ENCODE results near the gene SOX12.

Gene SOX12

GRCh38 chr20:328027-328974 is 2.9 kb downstream of the SOX12 start:
- Histone ChIP-seq H2AFZ (ENCODE audit: low read length) (no peak overlapping the region), H3K4me1 (ENCODE audit: low read length) (no peaks in the 10 kb centered on the region; the same call in 1 of the 2 replicates), H3K79me2 (ENCODE audit: low read length) (peaks cover 10% of the 10 kb centered on the region; the same call in 1 of the 2 replicates), H3K27me3 (replicated peaks; ENCODE audit: insufficient read depth, low read length) (no peaks in the 10 kb centered on the region), H4K20me1 (ENCODE audit: insufficient read depth, low read length) (no peaks in the 10 kb centered on the region), H3F3A (ENCODE audit: insufficient read depth, low read length) (peaks cover 17% of the 10 kb centered on the region), H3K9ac (ENCODE audit: low read length) (no peak overlapping the region), H3K4me2 (ENCODE audit: low read depth, low read length) (no peak overlapping the region), H3K27ac (ENCODE audit: low read length) (no peak overlapping the region), H3K9me2 (replicated peaks; ENCODE audit: insufficient read depth, low read length) (no peaks in the 10 kb centered on the region), H3K4me3 (ENCODE audit: low read length) (no peak overlapping the region), H3K9me3 (replicated peaks; ENCODE audit: insufficient read depth, low read length) (no peaks in the 10 kb centered on the region), H3K36me3 (replicated peaks; ENCODE audit: insufficient read depth, low read length) (no peaks in the 10 kb centered on the region)
- TF ChIP-seq EZH2phosphoT487 (IDR thresholded peaks at IDR 0.05; ENCODE audit: low read length) (no peak), EZH2 (optimal IDR thresholded peaks at IDR 0.05; ENCODE audit: low read depth, low read length) (no peak), CTCF (IDR thresholded peaks at IDR 0.05; ENCODE audit: low read length) (no peak)
- no peak for DNase-seq

GRCh38 chr20:328975-329695 is 3.8 kb downstream of the SOX12 start:
- H3K27me3 ChIP-seq (replicated peaks; ENCODE audit: insufficient read depth, low read length) = no peaks in the 10 kb centered on the region
- no peak overlapping the region for H3K4me2 ChIP-seq (ENCODE audit: low read depth, low read length)
- no peaks in the 10 kb centered on the region for H4K20me1 ChIP-seq (ENCODE audit: insufficient read depth, low read length)
- H3K4me1 ChIP-seq (ENCODE audit: low read length) = no peaks in the 10 kb centered on the region; the same call in 1 of the 2 replicates
- H3K27ac ChIP-seq (ENCODE audit: low read length) = no peak overlapping the region
- peaks cover 17% of the 10 kb centered on the region for H3F3A ChIP-seq (ENCODE audit: insufficient read depth, low read length)
- TF ChIP-seq EZH2 (optimal IDR thresholded peaks at IDR 0.05; ENCODE audit: low read depth, low read length) (no peak), EZH2phosphoT487 (IDR thresholded peaks at IDR 0.05; ENCODE audit: low read length) (no peak), CTCF (IDR thresholded peaks at IDR 0.05; ENCODE audit: low read length) (no peak)
- no peaks in the 10 kb centered on the region for H3K36me3 ChIP-seq (replicated peaks; ENCODE audit: insufficient read depth, low read length)
- no peaks in the 10 kb centered on the region for H3K9me3 ChIP-seq (replicated peaks; ENCODE audit: insufficient read depth, low read length)
- no peak overlapping the region for H3K9ac ChIP-seq (ENCODE audit: low read length)
- DNase-seq = no peak
- no peaks in the 10 kb centered on the region for H3K9me2 ChIP-seq (replicated peaks; ENCODE audit: insufficient read depth, low read length)
- no peak overlapping the region for H2AFZ ChIP-seq (ENCODE audit: low read length)
- no peak overlapping the region for H3K4me3 ChIP-seq (ENCODE audit: low read length)
- H3K79me2 ChIP-seq (ENCODE audit: low read length) = peaks cover 10% of the 10 kb centered on the region; the same call in 1 of the 2 replicates

- no peak for TF ChIP-seq CTCF (IDR thresholded peaks at IDR 0.05; ENCODE audit: low read length)
- no peak for TF ChIP-seq EZH2phosphoT487 (IDR thresholded peaks at IDR 0.05; ENCODE audit: low read length)
- TF ChIP-seq EZH2 (optimal IDR thresholded peaks at IDR 0.05; ENCODE audit: low read depth, low read length) = no peak
- H3K27me3 ChIP-seq (replicated peaks; ENCODE audit: insufficient read depth, low read length) = no peaks in the 10 kb centered on the region
- no peaks in the 10 kb centered on the region for H4K20me1 ChIP-seq (ENCODE audit: insufficient read depth, low read length)
- H3K36me3 ChIP-seq (replicated peaks; ENCODE audit: insufficient read depth, low read length) = no peaks in the 10 kb centered on the region
- no peaks in the 10 kb centered on the region for H3K9me2 ChIP-seq (replicated peaks; ENCODE audit: insufficient read depth, low read length)
- no peak overlapping the region for H3K27ac ChIP-seq (ENCODE audit: low read length)
- no peaks in the 10 kb centered on the region for H3K9me3 ChIP-seq (replicated peaks; ENCODE audit: insufficient read depth, low read length)
- H2AFZ ChIP-seq (ENCODE audit: low read length) = no peak overlapping the region
- peaks cover 10% of the 10 kb centered on the region; the same call in 1 of the 2 replicates for H3K79me2 ChIP-seq (ENCODE audit: low read length)
- DNase-seq = no peak
- no peak overlapping the region for H3K4me2 ChIP-seq (ENCODE audit: low read depth, low read length)
- H3K4me3 ChIP-seq (ENCODE audit: low read length) = no peak overlapping the region
- H3K9ac ChIP-seq (ENCODE audit: low read length) = no peak overlapping the region
- peaks cover 14% of the 10 kb centered on the region for H3F3A ChIP-seq (ENCODE audit: insufficient read depth, low read length)
- no peaks in the 10 kb centered on the region; the same call in 1 of the 2 replicates for H3K4me1 ChIP-seq (ENCODE audit: low read length)
Measured at GRCh38 chr20:329851-330232, 4.5 kb downstream of the SOX12 start.

Data from MM.1S (cell line).